Tibial nerve (tissue), 4 donors: ENCODE results near the gene LRRC4C. TPM values are rescaled to one million over a fixed set of nuclear protein-coding genes. Genes with fewer than 3 reads are reported as not detected.

Source experiments
- DNase-seq, 2 donors: peaks; one replicate each; pipeline ENCODE4 v3.0.0-alpha.2; 2019; ENCODE audit warnings: low spot score in 2 of 2
- H3K27ac ChIP-seq, 4 donors: fragments of 200-600 bp; sonication (generic) in 3 of 4; one replicate each; pipeline ENCODE4 v1.5.1; 2017 to 2019; ENCODE audit warnings: mild to moderate bottlenecking in 1 of 4
- H3K27me3 ChIP-seq, 2 donors: fragments of 200-600 bp; sonication (generic) in 1 of 2; one replicate each; pipeline versions ENCODE4 v1.5.1 to v1.6.0; 2017 to 2019
- H3K36me3 ChIP-seq, 3 donors: fragments of 200-600 bp; sonication (generic); one replicate each; pipeline ENCODE4 v1.5.1; 2018 to 2019
- H3K4me1 ChIP-seq, 4 donors: fragments of 200-600 bp; sonication (generic) in 3 of 4; one replicate each; pipeline ENCODE4 v1.5.1; 2017 to 2019
- H3K4me3 ChIP-seq, 4 donors: fragments of 200-600 bp; sonication (generic) in 3 of 4; one replicate each; pipeline ENCODE4 v1.5.1; 2017 to 2019; ENCODE audit warnings: mild to moderate bottlenecking in 1 of 4, moderate library complexity in 1 of 4
- H3K9me3 ChIP-seq, 4 donors: fragments of 200-600 bp; sonication (generic) in 3 of 4; one replicate each; pipeline ENCODE4 v1.5.1; 2017 to 2019
- CTCF ChIP-seq, 5 experiments: fragments of 200-600 bp in 3 of 5; fragments of 450-650 bp in 2 of 5; sonication (generic) in 3 of 5; IDR thresholded peaks; one replicate each; pipeline ENCODE4 v1.5.1; 2016 to 2019; ENCODE audit warnings: antibody characterized with exemption in 5 of 5, mild to moderate bottlenecking in 3 of 5, moderate library complexity in 2 of 5
- EP300 ChIP-seq, 2 donors: sonication (generic); formaldehyde crosslinking; IDR thresholded peaks; one replicate each; pipeline ENCODE4 v1.6.1; 2017; ENCODE audit warnings: antibody characterized with exemption in 2 of 2, mild to moderate bottlenecking in 1 of 2
- POLR2A ChIP-seq, 2 donors: fragments of 450-650 bp; IDR thresholded peaks; one replicate each; pipeline ENCODE4 v1.6.1; 2017; ENCODE audit warnings: antibody characterized with exemption in 2 of 2, mild to moderate bottlenecking in 2 of 2, moderate library complexity in 2 of 2
- WGBS, 2 donors: methylation state at CpG; one replicate each; pipeline ENCODE4 v1.1.5; 2018; 5-methylcytosine and 5-hydroxymethylcytosine counted together
- total RNA-seq, 4 donors: library from RNA; depleted of rRNA; stranded (reverse); fragments of >200 nt; gene quantifications; one replicate each; pipeline ENCODE4 v1.1.0, GENCODE V29; 2016

Gene LRRC4C
- total RNA-seq, 4 donors from 2014 or later: 7.1 to 15.7 (median 8.4) TPM

- WGBS, 2 donors: 86 to 87% methylated on average over 2 of the region's 2 CpGs
- Histone ChIP-seq H3K27me3 (no peaks in the 10 kb centered on the region), H3K4me1 (no peaks in the 10 kb centered on the region), H3K9me3 (no peaks in the 10 kb centered on the region), H3K36me3 (no peaks in the 10 kb centered on the region), H3K4me3 (no peak overlapping the region), H3K27ac (no peak overlapping the region)
- DNase-seq: no peak
- TF ChIP-seq POLR2A (IDR thresholded peaks at IDR 0.05): no peak
These were observed 55.3 kb downstream of the LRRC4C start for GRCh38 chr11:41404109-41404508.

GRCh38 chr11:41403458-41403857, 56.0 kb downstream of the LRRC4C start:
- WGBS, 2 donors: 54 to 60% methylated on average over 2 of the region's 2 CpGs
- no peaks in the 10 kb centered on the region for H3K9me3 ChIP-seq
- no peaks in the 10 kb centered on the region for H3K36me3 ChIP-seq
- no peak overlapping the region for H3K4me3 ChIP-seq
- no peaks in the 10 kb centered on the region for H3K27me3 ChIP-seq
- H3K4me1 ChIP-seq: no peaks in the 10 kb centered on the region
- DNase-seq: no peak
- H3K27ac ChIP-seq: no peak overlapping the region
- TF ChIP-seq POLR2A (IDR thresholded peaks at IDR 0.05): no peak
- TF ChIP-seq EP300 (IDR thresholded peaks at IDR 0.05): no peak
- no peak for TF ChIP-seq CTCF (IDR thresholded peaks at IDR 0.05)

- DNase-seq: no peak
These were observed 58.6 kb downstream of the LRRC4C start for GRCh38 chr11:41400819-41401382.

GRCh38 chr11:41400124-41400523, 59.3 kb downstream of the LRRC4C start:
- no peaks in the 10 kb centered on the region for H3K36me3 ChIP-seq
- no peak for TF ChIP-seq POLR2A (IDR thresholded peaks at IDR 0.05)
- TF ChIP-seq EP300 (IDR thresholded peaks at IDR 0.05): no peak
- no peak for TF ChIP-seq CTCF (IDR thresholded peaks at IDR 0.05)
- H3K9me3 ChIP-seq: no peaks in the 10 kb centered on the region
- no peaks in the 10 kb centered on the region for H3K27me3 ChIP-seq
- DNase-seq: no peak
- no peak overlapping the region for H3K4me3 ChIP-seq
- no peak overlapping the region for H3K27ac ChIP-seq
- no peaks in the 10 kb centered on the region for H3K4me1 ChIP-seq
- WGBS, 2 donors: 44 to 51% methylated on average over 4 of the region's 4 CpGs

More at GRCh38 chr11:41400819-41401382, 58.6 kb downstream of the LRRC4C start:
- Histone ChIP-seq H3K27ac (no peak overlapping the region), H3K4me1 (no peaks in the 10 kb centered on the region), H3K36me3 (no peaks in the 10 kb centered on the region), H3K4me3 (no peak overlapping the region), H3K27me3 (no peaks in the 10 kb centered on the region), H3K9me3 (no peaks in the 10 kb centered on the region)
- TF ChIP-seq EP300 (IDR thresholded peaks at IDR 0.05): no peak
- no peak for TF ChIP-seq POLR2A (IDR thresholded peaks at IDR 0.05)
- TF ChIP-seq CTCF (IDR thresholded peaks at IDR 0.05): no peak
- WGBS, 2 donors: 63 to 64% methylated on average over 1 of the region's 1 CpG

- Histone ChIP-seq H3K9me3 (no peaks in the 10 kb centered on the region), H3K27me3 (no peaks in the 10 kb centered on the region), H3K4me1 (no peaks in the 10 kb centered on the region), H3K36me3 (no peaks in the 10 kb centered on the region), H3K27ac (no peak overlapping the region), H3K4me3 (no peak overlapping the region)
- TF ChIP-seq EP300 (IDR thresholded peaks at IDR 0.05) (no peak), POLR2A (IDR thresholded peaks at IDR 0.05) (no peak)
- WGBS, 2 donors: 36 to 44% methylated on average over 2 of the region's 2 CpGs
- DNase-seq: no peak
These were observed 60.1 kb downstream of the LRRC4C start for GRCh38 chr11:41399323-41399722.

- WGBS, 2 donors: 80 to 81% methylated on average over 3 of the region's 3 CpGs
- no peaks in the 10 kb centered on the region for H3K36me3 ChIP-seq
- H3K4me3 ChIP-seq: no peak overlapping the region
- no peaks in the 10 kb centered on the region for H3K27me3 ChIP-seq
- TF ChIP-seq POLR2A (IDR thresholded peaks at IDR 0.05): no peak
- no peak for TF ChIP-seq EP300 (IDR thresholded peaks at IDR 0.05)
- no peak for TF ChIP-seq CTCF (IDR thresholded peaks at IDR 0.05)
- no peaks in the 10 kb centered on the region for H3K4me1 ChIP-seq
- H3K27ac ChIP-seq: no peak overlapping the region
- no peaks in the 10 kb centered on the region for H3K9me3 ChIP-seq
- no peak for DNase-seq
These were observed 61.3 kb downstream of the LRRC4C start for GRCh38 chr11:41398175-41398574.
